ENCODE results near the gene OVCA2.

The OVCA2 gene

DNA sequence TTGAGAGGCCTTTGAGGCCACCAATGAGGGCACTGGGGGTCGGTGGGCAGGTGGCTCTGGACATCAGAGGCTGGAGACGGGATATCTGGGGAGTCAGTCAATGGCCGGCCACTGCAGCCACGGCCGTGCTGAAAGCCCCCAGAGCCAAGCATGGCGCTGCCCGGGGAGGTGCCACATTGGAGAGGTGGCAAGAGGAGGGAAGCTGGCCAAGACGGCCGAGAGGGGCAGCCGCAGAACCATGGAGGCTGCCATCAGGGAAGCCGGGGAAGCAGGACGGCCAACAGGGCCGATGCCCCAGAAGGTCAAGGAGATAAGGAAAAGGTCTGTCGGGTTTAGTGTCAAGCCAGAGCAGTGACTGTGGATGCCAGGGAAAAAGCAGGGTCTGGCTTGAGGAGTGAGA lies 26.5 kb upstream of the OVCA2 start:
- DNase-seq: no peak

DNA sequence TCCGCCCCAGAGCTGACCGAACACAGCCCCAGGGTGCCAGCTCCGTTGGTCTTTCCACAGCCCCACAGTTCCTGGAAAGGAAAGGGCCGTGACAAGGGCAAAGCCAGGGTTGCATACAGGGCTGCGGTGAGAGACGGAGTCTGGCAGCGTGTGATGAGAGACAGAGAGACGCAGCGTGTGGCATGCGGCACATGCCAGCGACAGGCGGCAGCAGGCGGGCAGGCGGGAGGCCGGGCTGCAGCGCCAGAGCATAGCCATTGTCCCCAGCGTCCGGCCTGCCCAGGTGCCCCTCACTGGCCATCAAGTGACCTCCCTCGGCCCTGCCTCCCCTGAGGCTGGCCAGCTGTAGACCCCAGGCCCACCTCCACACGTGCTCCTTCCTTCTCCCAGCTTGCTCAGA lies 25.3 kb upstream of the OVCA2 start:
- peak in 1 of 14 donors; percentile 52 for DNase-seq

DNA sequence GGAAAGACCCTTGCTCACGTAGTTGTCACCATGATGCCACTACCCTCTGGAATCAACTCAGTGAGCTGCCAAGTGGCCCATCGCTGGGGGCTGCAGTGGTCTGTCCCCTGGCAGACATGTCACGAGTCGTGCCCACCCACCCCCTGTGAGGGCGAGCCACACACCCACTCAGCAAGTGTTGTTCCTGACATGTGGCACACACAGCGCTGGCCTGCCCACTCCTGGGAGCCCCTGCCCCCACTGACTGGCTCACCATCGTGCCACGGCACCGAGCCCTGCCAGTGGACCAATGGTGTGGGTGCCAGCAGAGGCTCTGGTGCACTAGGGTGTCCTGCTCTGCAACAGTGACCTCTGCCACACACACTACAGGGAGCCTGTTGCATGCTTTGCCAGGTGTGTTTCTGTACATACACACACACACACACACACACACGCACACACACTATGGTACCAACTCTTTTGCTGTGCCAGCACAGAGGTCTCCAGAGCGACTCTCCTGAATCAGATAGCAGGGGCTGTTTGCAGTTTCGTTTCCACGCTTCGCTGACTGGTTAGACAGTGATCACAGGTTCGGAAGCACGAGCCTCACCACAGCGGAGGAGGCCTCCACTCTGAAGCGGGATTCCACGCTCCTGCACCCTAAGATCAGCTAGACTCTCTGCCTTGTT lies 24.4 kb upstream of the OVCA2 start:
- no peak for DNase-seq

DNA sequence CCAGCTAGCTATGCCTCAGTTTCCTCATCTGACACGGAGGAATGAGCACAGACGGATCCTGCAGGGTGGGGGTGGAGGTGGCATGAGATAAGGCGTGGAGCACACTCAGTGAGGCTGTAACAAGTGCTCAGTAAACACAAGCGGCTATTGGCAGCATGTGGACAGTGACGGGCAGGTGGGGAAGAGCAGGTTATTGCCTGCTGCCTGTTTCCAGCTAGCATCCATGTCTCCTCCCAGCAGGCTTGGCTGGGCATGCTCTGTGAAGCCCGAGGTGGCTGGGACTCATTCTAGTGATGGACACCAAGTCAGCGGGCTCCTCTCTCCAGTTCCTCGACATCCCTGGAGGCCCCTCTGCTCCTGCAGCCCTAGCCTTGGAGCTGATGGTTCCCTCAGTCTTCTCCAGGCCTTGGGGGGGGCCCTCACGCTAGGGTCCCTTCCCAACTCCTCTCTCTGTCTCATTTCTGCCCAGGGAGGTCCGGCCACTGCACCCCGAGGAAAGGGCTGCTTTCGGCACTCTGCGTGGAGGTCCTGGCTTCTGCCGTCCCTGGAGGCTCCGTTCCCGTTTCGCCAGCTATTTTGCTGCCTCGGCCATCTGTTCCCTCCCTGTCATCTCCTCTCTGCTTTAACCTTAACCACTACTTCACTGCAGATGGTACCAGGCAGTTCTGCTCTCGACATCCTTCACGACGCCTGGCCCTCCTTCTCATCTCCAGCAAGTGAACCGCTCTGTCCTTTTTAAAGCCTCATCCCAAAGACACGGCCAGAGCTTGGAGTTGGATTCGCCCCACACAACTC lies 22.9 kb upstream of the OVCA2 start:
- DNase-seq: peak in 1 of 14 donors; percentile 76

DNA sequence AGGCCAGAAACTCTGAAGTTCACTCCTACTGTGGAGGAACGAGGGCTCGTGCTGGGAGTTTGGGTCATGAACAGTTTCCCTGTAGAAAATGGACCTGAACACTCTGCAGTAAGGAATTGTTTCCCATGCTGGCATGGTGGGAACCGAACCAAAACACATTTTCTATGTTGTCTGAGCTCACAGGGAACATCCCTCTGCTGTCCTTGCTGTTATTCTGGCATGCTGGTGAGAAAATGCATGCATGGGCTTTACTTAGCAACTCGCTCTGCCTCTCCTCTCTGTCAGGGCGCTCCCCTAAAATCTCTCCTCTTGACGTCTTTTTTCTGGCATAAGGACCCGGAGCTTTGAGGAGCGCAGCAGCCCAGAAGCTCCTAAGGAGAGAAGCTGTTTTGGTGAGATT lies 22.1 kb upstream of the OVCA2 start:
- DNase-seq: peak in 1 of 14 donors; percentile 23

DNA sequence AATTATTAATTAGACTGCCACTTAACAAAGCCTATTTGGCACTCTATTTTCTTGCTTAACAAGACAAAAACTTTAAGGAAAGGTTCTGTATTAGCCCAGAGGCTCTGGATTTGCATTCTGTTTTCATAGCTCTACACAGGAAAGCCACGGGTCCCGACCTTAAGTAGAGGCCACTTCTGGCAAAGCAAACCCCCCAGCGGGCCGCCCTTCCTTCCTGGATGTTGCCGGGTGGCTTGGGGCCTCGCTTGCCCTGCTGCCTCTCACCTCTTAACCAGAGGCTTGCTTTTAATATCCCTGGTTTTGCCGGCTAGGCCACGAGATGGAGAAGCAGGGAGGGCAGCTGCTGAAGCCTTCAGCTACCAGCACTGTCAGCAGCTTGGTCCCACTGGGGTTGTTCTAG lies 21.1 kb upstream of the OVCA2 start:
- no peak for DNase-seq

DNA sequence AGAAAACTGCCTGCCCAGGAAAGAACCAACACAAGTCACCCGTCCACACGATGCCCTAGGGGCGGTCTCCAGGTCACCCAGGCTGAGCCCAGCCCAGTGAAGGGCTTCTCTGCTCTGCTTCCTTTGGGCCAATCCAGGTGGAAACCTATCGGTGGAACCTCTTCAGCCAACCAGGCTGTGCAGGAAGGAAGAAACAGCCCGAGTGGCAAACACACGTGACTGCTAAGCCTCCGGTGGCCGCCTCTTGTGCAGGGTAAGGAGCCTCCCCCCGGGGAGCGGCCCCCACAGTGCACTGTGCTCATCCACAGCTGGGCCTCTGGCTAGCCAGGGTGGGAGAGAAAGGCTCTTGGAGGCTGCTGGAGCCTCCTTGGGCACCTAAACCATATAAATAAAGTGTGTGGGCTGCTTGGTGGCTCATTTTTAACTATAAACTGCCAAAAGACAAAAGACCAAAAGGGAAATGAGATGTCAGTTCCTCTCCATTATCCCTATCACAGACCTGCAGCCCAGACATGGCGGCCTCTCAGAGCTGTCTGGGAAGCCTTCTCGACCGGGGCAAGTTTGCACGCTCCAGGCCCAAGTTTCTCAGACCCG lies 19.1 kb upstream of the OVCA2 start:
- DNase-seq: no peak

DNA sequence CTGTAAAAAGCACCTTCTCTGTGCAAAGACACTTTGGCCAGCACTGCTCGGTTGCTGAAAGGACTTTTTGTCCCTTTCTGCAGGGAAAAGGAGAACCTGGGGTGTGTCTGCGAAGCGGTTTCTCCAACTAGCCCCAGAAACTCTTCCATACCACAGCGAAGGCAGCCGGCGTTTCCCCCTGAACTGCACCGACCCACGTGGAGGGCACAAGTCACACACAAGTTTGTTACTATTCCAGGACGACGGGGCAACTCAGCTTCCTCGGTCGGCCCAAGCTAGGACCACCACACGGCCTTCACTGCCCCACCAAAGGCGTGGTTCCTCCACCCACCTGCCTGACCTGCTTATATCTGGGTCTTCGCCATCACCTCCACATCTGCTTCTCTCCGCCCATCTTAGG lies 18.6 kb upstream of the OVCA2 start:
- DNase-seq: no peak

DNA sequence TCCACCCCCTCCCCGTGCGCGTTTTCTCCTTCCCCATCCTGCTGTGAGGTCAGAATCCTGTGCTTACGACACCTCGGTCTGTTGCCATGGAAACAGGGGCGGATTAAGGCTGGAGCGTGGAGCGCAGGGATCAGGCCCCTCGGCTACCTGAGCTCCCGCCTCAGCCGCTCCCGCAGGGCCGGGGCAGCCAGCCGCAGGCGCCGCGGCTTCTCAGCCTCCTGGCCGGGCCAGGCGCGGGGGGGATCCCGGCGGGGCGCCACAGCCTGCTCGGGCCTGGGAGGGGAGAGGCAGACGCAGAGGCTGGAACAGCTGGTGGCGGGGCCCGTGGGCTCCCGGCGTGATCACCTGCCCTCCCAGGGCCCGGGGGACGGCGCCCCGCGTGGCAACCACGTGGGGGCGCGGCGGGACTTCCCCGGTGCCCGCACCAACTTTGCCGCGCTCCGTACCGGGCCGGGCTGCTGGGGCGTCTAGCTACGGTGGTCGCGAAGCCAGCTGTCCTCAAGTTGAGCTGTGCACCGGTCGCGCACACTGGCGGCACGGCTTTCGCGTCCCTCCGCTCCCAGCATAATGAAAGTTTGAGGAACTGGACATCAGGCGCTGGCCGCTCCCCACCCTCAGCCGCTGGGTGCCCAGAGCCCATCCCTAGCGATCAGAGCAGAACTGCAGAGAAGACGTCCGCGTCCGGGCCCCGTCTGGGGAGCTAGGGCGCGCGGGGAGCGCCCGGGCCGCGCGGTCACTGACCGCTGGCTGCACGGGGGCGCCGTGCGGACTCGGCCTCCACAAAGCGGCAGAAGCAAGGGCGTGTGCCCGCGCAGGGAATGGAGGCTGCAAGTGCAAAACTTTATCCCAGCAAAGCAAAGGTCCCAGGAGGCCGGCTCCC lies 17.9 kb upstream of the OVCA2 start:
- peak in 1 of 14 donors; percentile 33 for DNase-seq

DNA sequence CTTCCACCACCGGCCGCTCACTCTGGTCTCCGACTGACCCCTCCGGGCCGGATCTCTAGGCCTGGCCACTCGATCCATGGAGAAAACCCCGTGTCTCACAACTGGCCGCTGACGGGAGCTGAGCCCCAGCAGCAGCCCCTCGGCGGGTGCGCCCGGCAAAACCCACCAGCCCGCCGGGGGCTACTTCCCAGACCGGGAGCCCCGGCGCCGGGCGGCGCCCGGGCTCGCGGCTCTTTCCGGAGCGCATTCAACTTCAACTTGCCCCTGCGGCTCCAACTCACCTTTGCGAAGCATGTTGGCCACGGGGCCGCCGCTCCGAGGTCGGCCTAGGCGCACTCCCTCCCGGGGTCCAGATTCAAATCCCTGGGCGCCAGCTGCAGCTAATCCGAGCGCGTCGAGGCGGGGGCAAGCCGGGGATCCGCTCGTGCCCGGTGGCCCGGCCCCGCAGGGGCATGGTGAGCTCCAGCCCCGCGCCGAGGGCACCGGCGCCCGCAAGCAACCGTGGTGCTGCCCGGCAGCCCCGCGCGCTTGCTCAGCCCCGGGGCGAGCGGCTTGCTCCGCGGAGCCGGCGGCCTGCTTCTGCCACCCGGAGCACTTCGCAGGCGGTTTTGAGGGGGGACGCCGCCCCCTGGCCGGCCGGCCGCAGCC lies 17.1 kb upstream of the OVCA2 start:
- DNase-seq: peak in 1 of 14 donors; percentile 69

DNA sequence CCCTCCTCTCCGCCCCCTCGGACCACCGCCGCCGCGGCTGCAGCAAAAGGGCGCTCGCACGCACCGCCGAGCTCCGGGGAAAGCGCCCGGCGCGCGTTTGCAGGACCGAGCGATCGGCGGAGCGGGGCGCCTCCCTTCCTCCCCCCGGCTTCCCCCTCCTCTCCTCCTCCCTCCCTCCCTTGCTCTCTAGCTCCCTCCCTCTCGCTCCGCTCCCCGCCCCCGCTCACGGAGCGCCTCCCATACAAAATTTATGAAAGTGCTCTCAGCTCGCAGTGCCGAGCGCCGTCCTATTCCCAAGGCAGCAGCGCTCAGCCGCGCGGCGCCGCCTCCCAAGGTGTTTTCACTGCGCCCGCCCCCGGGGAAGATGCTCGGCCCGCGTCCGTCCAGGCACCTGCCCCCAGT lies 16.6 kb upstream of the OVCA2 start, which contains the start of gene RTN4RL1:
RTN4RL1 (minus strand) TSS at position 115 of the 402 bp plus-strand sequence. CDS start 469 bp downstream, outside the sequence.
- DNase-seq: peak in 1 of 14 donors; percentile 77

DNA sequence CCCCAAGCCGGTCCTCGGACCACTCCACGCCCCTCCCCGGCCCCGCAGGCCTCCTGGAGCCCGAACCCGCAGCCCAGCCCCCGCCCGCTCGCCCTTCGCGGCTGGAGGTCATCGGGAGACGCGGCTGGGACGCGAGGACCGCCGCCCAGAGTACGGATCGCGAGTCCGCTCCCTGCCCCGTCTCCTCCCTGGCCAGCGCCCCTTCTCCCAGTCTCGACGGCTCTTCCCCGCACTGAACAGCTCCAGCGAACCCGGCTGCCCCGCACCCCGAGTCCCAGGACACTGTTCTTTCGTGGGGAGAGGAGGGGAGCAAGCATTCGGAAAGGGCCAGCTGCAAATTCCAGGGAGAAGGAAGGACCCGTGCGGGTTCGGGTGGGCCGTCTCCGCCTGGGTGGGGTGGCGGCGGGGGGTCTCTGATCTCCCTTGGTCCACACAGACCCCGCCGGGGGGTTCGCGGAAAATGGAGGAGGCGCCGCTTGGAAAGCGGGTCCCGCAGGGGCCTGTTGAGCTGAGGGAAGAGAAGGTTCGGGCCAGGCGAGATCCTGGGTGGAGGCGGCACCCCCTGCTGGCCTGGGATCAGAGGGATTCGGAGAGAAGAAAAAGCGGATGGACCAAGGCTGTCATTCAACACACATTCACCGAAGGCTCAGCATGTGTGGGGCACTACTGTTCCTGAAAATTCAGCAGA lies 16.1 kb upstream of the OVCA2 start:
- DNase-seq: peak in 3 of 14 donors; percentile 15 to 46 (median 29)

DNA sequence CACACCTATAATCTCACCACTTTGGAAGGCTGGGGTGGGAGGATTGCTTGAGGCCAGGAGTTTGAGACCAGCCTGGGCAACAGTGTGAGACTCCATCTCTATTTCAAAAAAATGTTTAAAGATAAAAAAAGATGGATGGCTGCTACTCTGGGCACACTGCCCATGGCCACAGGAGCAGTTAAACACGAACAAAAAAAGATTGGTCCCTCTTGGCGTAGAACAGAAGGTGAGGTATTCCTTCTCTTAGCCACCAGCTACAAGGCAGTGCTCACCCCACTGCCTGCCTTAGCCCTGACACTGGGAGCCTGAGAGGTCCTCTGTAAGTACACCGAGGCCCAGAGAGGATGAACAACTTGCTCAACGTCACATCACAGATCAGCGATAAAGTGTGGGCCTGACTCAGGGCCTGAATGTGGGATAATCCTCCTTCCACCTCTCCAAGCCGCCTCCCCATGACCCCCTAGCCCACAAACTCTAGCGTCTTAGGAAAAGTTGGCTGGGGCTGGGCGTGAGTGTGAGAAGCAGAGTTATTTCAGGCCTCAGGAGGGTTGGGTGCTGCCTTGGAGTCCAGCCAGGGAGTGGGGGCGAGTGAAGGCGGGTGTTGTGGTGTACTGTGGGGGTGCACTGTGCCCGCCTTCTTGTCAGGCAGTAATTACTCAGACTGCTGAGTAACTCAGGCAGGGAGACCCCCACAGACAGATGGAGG lies 14.1 kb upstream of the OVCA2 start:
- no peak for DNase-seq

DNA sequence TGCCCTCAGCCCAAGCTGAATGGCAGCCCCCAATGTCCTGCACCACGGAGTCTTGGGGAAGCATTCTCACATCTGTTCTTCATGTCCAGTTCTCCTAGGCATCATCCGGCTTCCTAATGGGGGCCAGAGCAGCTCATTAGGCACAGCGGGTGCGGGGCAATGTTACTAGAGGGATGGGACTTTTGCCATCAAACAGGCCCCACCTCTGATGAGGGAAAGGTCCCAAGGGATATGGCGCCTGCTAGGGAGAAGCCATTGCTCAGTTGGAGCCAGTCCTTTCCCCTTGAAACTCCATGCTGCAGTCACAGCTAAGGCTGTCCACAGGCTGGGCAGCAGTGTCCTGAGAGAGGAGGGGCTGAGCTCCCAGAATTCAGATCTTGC lies 13.6 kb upstream of the OVCA2 start:
- DNase-seq: no peak

DNA sequence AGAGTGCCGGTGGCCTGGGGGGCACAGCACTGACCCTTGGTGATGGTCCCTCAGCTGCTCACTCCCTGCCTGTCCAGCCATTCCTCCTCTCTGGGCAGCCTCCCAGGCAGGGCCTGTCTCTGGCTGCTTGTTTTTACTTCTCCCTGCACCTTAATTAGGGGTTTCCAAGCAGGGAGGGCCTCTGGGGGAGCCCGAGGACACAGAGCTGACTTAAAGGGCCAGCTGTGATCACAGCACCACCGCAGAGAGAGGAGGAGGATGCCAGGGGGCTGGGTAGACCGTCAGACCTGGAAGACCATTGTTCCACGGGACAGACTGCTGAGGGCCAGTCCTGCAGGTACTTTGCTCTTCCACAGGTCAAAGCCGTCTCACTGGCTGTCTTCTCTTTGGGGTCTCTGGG lies 13.1 kb upstream of the OVCA2 start:
- DNase-seq: no peak

DNA sequence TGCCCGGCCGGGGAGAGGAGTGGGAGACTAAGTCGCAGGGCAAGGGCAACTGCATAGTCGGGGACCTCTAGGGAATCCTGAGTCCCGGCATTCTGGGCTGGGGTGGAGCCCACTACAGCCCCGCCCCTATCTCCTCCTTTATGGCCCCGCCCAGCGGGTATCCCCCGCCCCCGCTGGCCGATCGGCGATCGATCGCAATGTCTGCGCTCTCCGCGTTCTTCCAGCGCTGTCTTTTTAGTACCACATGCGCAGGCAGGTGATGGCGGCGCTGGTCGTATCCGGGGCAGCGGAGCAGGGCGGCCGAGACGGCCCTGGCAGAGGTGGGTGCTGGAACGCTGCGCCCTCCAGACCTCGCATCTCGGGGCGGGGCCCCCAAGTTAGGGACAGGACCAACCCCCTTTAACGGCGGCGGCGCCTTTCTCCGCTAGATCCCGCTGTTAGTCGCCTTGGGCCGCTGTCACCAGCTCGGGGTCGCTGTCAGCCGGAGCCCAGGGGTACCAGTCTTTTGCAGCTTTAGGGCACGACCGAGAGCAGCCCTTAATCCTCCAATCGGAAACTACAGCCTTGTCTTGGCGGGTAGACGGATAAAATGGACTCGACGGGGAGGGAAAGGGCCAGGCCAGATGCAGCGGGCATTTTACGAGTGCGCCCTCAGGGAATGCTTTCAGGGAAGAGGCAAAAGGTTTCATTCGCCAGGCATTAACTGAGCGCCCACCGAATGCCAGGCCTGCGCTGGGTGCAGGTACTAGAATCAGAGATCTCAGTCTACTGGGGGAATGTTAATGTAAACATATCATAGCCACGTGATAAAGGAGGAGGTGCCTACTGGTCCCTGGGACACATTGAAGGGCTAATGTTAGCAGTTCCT lies 11.7 kb upstream of the OVCA2 start, which contains the start of gene DPH1:
DPH1 (plus strand) TSS at position 243 of the 868 bp plus-strand sequence; CDS start at position 260, 17 bp downstream.
- peak in 13 of 14 donors; percentile 37 to 91 (median 81) for DNase-seq

DNA sequence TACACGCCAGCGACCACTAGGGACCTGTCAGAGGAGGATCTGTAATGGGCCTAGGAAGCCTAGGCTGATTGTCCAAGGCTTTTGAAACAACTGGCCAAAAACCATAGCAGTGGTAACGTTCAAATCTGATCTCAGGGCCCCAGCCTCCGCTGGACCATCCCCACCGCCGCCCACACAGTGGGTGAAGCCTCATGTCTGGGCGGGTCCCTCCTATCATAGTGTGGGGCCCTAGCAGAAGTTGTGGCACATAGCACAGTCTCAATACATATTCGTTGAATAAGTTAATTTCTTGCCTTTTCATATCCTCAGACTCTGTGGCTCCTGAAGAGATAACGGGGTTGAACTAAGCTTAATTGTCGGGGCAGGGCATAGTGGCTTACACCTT lies 11.1 kb upstream of the OVCA2 start:
- no peak for DNase-seq

DNA sequence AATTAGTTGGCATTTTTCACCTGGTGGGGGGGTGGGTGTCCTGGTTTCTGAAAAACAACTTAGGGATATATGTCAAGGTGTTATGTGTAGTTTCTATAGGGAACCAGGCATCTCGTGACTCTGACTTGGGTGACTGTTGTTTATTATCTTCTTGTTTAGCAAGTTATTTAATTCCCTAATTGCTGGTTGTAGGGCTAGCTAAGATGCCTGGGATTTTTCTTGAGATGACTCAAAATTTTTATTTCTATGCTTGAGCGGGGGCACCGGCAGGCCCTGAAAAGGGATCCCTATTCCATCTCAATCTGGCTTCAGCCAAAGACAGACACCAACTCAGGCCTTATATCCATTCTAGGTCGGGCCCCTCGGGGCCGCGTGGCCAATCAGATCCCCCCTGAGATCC lies 8.7 kb upstream of the OVCA2 start:
- no peak for DNase-seq

DNA sequence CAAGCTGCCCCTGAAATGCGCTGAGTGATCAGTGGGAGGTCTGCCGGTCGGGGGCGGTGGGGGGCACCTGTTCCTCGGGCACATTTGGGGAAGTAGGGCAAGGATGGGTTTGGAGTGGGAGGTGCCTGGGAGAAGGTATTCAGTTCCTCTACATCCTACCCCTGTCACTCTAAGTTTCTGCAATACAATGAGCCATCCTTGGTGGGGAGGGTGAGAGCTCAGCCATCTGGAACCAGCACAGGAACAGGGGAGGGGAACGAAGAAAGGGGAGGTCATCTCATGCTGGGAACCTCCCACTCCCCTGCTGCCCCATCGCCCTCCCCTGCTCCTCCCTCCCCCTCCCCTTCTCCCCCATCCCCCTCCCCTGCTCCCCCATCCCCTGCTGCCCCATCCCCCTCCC lies 7.7 kb upstream of the OVCA2 start:
- no peak for DNase-seq
